IMR-90 (cell line): ENCODE results near the gene TPP1. TPM values are rescaled to one million over a fixed set of nuclear protein-coding genes. Genes with fewer than 3 reads are reported as not detected.
A peak's percentile ranks its signal among the peaks of the same experiment; 100 is the strongest.

Experiments
- ATAC-seq: fragments of 200-7000 bp; cut with Tn5 transposase; 2 replicates; pipeline ENCODE4 v1.9.1; 2020; ENCODE audit warnings: low read depth, mild to moderate bottlenecking, moderate library complexity
- BruUV-seq: library from RNA; stranded (reverse); fragments of 400-500 nt; replicated peaks from 2 replicates; lab custom pipeline; 2021; lab: Mats Ljungman, UMichigan
- CTCF ChIA-PET: fragments of 300-600 bp; formaldehyde crosslinking; extraction: SDS; loops from one replicate; lab custom pipeline; 2021; ENCODE audit warnings: antibody characterized with exemption; lab: Yijun Ruan, JAX
- POLR2A ChIA-PET: fragments of 300-600 bp; sonication (Branson Sonifier 250); formaldehyde crosslinking; loops from one replicate; lab custom pipeline; 2022; ENCODE audit warnings: antibody characterized with exemption; ENCODE audit not compliant: unreplicated experiment; lab: Charles Lee
- DNase-seq: peaks from one replicate; pipeline ENCODE4 v3.0.0; 2013
- H2AFZ ChIP-seq: replicated peaks from 2 replicates; pipeline ENCODE3; 2013; ENCODE audit warnings: low read length, mild to moderate bottlenecking; ENCODE audit not compliant: poor library complexity
- H2AK5ac ChIP-seq: 2 replicates; pipeline ENCODE4 v1.6.1; 2013; ENCODE audit warnings: low read depth, low read length, inconsistent platforms
- H2AK9ac ChIP-seq: replicated peaks from 2 replicates; pipeline ENCODE3; 2013; ENCODE audit warnings: mild to moderate bottlenecking, low read depth, low read length, moderate library complexity; ENCODE audit not compliant: poor library complexity
- H2BK120ac ChIP-seq: 2 replicates; pipeline ENCODE4 v1.6.1; 2013; ENCODE audit warnings: low read depth, low read length, inconsistent platforms
- H2BK15ac ChIP-seq: 3 replicates; pipeline ENCODE4 v1.6.1; 2013; ENCODE audit warnings: low read depth, low read length, inconsistent platforms
- H2BK20ac ChIP-seq: 2 replicates; pipeline ENCODE4 v1.6.1; 2013; ENCODE audit warnings: low read depth, mild to moderate bottlenecking, inconsistent platforms, low read length, moderate library complexity
- H2BK5ac ChIP-seq: 2 replicates; pipeline ENCODE4 v1.6.1; 2013; ENCODE audit warnings: mild to moderate bottlenecking, low read depth, low read length, inconsistent platforms; ENCODE audit not compliant: poor library complexity, severe bottlenecking
- H3K14ac ChIP-seq: replicated peaks from 2 replicates; pipeline ENCODE4 v1.6.1; 2013; ENCODE audit warnings: low read depth, low read length, inconsistent platforms
- H3K18ac ChIP-seq: 2 replicates; pipeline ENCODE4 v1.6.1; 2013; ENCODE audit warnings: low read depth, low read length, control low read depth
- H3K23ac ChIP-seq: 2 replicates; pipeline ENCODE4 v1.6.1; 2013; ENCODE audit warnings: low read depth, low read length, inconsistent platforms
- H3K27ac ChIP-seq: 2 replicates; pipeline ENCODE4 v1.5.1; 2013; ENCODE audit warnings: mild to moderate bottlenecking, control low read depth, low read length; ENCODE audit not compliant: insufficient read depth
- H3K27me3 ChIP-seq: 2 replicates; pipeline ENCODE4 v1.6.1; 2013; ENCODE audit warnings: low read length; ENCODE audit not compliant: control insufficient read depth, insufficient read depth
- H3K36me3 ChIP-seq: 2 replicates; pipeline ENCODE4 v1.6.1; 2013; ENCODE audit warnings: low read length, mixed read lengths; ENCODE audit not compliant: control insufficient read depth, insufficient read depth
- H3K4ac ChIP-seq: 2 replicates; pipeline ENCODE4 v1.6.1; 2013; ENCODE audit warnings: low read depth, low read length, inconsistent platforms
- H3K4me1 ChIP-seq: 2 replicates; pipeline ENCODE4 v1.6.1; 2013; ENCODE audit warnings: low read length, mixed read lengths; ENCODE audit not compliant: control insufficient read depth, insufficient read depth
- H3K4me2 ChIP-seq: 2 replicates; pipeline ENCODE4 v1.6.1; 2013; ENCODE audit warnings: low read depth, mild to moderate bottlenecking, control low read depth, low read length, moderate library complexity
- H3K4me3 ChIP-seq: 2 replicates; pipeline ENCODE4 v1.5.1; 2013; ENCODE audit warnings: low read depth, mild to moderate bottlenecking, control low read depth, low read length, moderate library complexity; ENCODE audit not compliant: insufficient read depth
- H3K56ac ChIP-seq: 2 replicates; pipeline ENCODE4 v1.6.1; 2013; ENCODE audit warnings: low read length, inconsistent platforms; ENCODE audit not compliant: insufficient read depth; ENCODE audit errors: extremely low read depth
- H3K79me1 ChIP-seq, 2 experiments: 2 replicates each; pipeline ENCODE4 v1.6.1; 2013; ENCODE audit warnings: low read length in 2 of 2, inconsistent platforms in 1 of 2, low read depth in 1 of 2
- H3K9ac ChIP-seq: 2 replicates; pipeline ENCODE4 v1.6.1; 2013; ENCODE audit warnings: low read depth, low read length, control low read depth
- H3K9me1 ChIP-seq: 2 replicates; pipeline ENCODE4 v1.6.1; 2013; ENCODE audit warnings: low read length, inconsistent platforms; ENCODE audit not compliant: insufficient read depth
- H3K9me3 ChIP-seq: 2 replicates; pipeline ENCODE4 v1.6.1; 2013; ENCODE audit warnings: low read length; ENCODE audit not compliant: control insufficient read depth, insufficient read depth
- H4K20me1 ChIP-seq: 2 replicates; pipeline ENCODE4 v1.6.1; 2013; ENCODE audit warnings: low read length, inconsistent platforms; ENCODE audit not compliant: insufficient read depth
- H4K5ac ChIP-seq: 2 replicates; pipeline ENCODE4 v1.6.1; 2013; ENCODE audit warnings: mild to moderate bottlenecking, low read depth, low read length, control low read depth
- H4K8ac ChIP-seq, 2 experiments: 2 replicates each; pipeline ENCODE4 v1.6.1; 2013; ENCODE audit warnings: low read depth in 2 of 2, low read length in 2 of 2, control low read depth in 1 of 2, inconsistent platforms in 1 of 2
- H4K91ac ChIP-seq: 2 replicates; pipeline ENCODE4 v1.6.1; 2013; ENCODE audit warnings: low read depth, low read length, inconsistent platforms; ENCODE audit not compliant: insufficient read depth
- BHLHE40 ChIP-seq: fragments of 150-350 bp; IDR thresholded peaks from 2 replicates; pipeline ENCODE4 v1.6.1; 2016; ENCODE audit warnings: mild to moderate bottlenecking, low read depth, low read length
- FOS ChIP-seq: fragments of 150-350 bp; IDR thresholded peaks from 2 replicates; pipeline ENCODE4 v1.6.1; 2016; ENCODE audit warnings: low read depth, low read length
- MAFK ChIP-seq: IDR thresholded peaks from 2 replicates; pipeline ENCODE4 v1.6.1; 2012; ENCODE audit warnings: low read depth, low read length, improper control_type of control experiment
- RAD21 ChIP-seq: IDR thresholded peaks from 2 replicates; pipeline ENCODE4 v1.6.1; 2012; ENCODE audit warnings: low read length, improper control_type of control experiment
- RCOR1 ChIP-seq: IDR thresholded peaks from 2 replicates; pipeline ENCODE4 v1.6.1; 2012; ENCODE audit warnings: mild to moderate bottlenecking, low read length, improper control_type of control experiment; ENCODE audit not compliant: insufficient replicate concordance
- RFX5 ChIP-seq: IDR thresholded peaks from 2 replicates; pipeline ENCODE4 v1.8.0; 2012; ENCODE audit warnings: low read depth, mild to moderate bottlenecking, low read length, moderate library complexity
- SMC3 ChIP-seq: fragments of 150-350 bp; IDR thresholded peaks from 2 replicates; pipeline ENCODE4 v1.6.1; 2016; ENCODE audit warnings: low read depth, mild to moderate bottlenecking, antibody characterized with exemption, low read length, moderate library complexity
- WGBS, 2 experiments: methylation state at CpG; one replicate each; pipeline versions ENCODE4 v1.1.5 to v1.1.7; 2013; ENCODE audit warnings: missing lambda C conversion rate in 2 of 2; ENCODE audit not compliant: insufficient read length in 1 of 2; ENCODE audit errors: extremely low coverage in 2 of 2; 5-methylcytosine and 5-hydroxymethylcytosine counted together
- dilution Hi-C: fragments of 300-500 bp; cut with HindIII; formaldehyde crosslinking; loops from one replicate; pipeline ENCODE4 v1.14.3; 2018; ENCODE audit warnings: low sequenced_read_pairs; ENCODE audit not compliant: unreplicated experiment
- in situ Hi-C: fragments of 300-500 bp; cut with MboI; formaldehyde crosslinking; loops from 3 replicates; pipeline ENCODE4 v1.14.3; 2019; ENCODE audit warnings: low sequenced_read_pairs, inconsistent platforms, mixed read lengths
- intact Hi-C: fragments of 100-400 bp; cut with micrococcal nuclease; formaldehyde crosslinking; loops from 2 replicates; pipeline ENCODE4 v1.10.0; 2022
- polyA plus RNA-seq, 3 experiments: library from polyadenylated mRNA; depleted of rRNA; stranded (reverse); fragments of >200 nt; gene quantifications; 2 replicates each; pipeline ENCODE4 v1.2.3, GENCODE V29; 2012; ENCODE audit warnings: low replicate concordance in 1 of 3
- total RNA-seq: library from RNA; depleted of rRNA; stranded (reverse); fragments of >200 nt; gene quantifications from 2 replicates; pipeline ENCODE4 v1.2.3, GENCODE V29; 2012
- TF ChIP-seq, protein P1 (sequence below): fragments of 150-350 bp; IDR thresholded peaks from 2 replicates; pipeline ENCODE4 v1.6.1; 2016; ENCODE audit warnings: low read depth, mild to moderate bottlenecking, low read length, moderate library complexity, borderline replicate concordance
- TF ChIP-seq, protein P2 (sequence below): conservative IDR thresholded peaks from 2 replicates; pipeline ENCODE4 v1.5.1; 2012; ENCODE audit warnings: mild to moderate bottlenecking, low read depth, low read length, improper control_type of control experiment
- TF ChIP-seq, protein P3 (sequence below): fragments of 150-350 bp; IDR thresholded peaks from 2 replicates; pipeline ENCODE4 v1.6.1; 2017; ENCODE audit warnings: mild to moderate bottlenecking, antibody characterized with exemption, low read length, low read depth

Gene TPP1
- total and polyA plus RNA-seq, 2 of the 4 experiments (the other 2 are of a cell fraction), result 33.5 to 108 TPM

DNA sequence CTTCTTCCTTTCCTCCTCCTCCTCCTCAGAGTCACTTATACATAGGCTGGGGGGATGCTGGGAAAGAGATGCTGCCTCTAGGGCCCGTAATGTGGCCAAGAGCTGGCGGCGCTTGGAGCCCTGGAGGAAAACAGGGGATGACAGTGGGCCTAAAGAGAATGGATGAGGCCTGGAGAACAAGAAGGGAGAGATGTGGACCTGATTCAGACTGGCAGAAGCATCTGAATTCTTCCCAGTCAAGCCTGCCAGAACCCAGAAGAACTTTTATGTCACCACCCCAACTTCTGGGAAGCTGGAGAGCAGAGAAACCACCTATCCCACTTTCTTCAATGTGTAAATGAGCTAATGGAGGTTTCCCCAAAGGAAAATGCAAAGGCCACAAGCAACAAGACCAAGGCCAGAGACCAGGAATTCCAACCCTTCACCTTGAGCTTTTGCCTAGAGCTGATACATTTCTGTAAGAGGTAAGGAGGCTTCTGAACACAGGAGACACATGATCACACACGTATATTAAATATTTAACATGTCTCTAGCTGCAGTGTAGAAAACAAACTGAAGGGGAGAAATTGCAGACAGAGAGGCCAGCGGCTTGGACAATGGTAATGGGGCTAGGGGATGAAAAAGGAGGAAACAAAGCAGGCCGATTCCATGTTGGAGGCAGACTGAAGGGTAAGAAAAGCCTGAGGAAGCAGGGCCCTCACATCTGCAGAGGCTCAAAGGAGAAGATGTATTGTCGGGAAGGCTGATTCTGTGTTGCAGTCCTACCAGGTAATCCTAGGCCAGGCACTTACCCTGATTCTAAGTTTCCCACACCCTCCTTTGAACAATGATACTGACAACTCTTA is 16.9 kb downstream of the TPP1 start:
- WGBS, 2 experiments, result no CpG with 5 or more reads among the region's 7 CpGs
- ChIA-PET CTCF (interaction anchor here (0.6 kb wide), 2 partner anchors 87 to 111 kb away, joined by 4 to 5 read pairs; no protein-coding TSS in a partner anchor), POLR2A (no interaction called here)
- no peak overlapping the region for H4K91ac ChIP-seq
- H3K36me3 ChIP-seq, result peaks cover 34% of the 10 kb centered on the region
- H3K9me1 ChIP-seq, result peaks cover 19% of the 10 kb centered on the region
- in situ Hi-C loops (no loop called here), intact Hi-C loops (loop anchor here (5.0 kb wide), 2 partner anchors 120 to 155 kb away; partner anchors contain the start of genes ARFIP2 and TIMM10B), dilution Hi-C loops (no loop called here)
- peak overlapping the region; percentile 42; the same call in 1 of the 2 replicates for H2AK5ac ChIP-seq
- no peak for TF ChIP-seq RFX5
- TF ChIP-seq RCOR1, result no peak
- TF ChIP-seq FOS, result no peak
- TF ChIP-seq, protein P1, sequence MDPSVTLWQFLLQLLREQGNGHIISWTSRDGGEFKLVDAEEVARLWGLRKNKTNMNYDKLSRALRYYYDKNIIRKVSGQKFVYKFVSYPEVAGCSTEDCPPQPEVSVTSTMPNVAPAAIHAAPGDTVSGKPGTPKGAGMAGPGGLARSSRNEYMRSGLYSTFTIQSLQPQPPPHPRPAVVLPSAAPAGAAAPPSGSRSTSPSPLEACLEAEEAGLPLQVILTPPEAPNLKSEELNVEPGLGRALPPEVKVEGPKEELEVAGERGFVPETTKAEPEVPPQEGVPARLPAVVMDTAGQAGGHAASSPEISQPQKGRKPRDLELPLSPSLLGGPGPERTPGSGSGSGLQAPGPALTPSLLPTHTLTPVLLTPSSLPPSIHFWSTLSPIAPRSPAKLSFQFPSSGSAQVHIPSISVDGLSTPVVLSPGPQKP, result no peak
- TF ChIP-seq, protein P2, sequence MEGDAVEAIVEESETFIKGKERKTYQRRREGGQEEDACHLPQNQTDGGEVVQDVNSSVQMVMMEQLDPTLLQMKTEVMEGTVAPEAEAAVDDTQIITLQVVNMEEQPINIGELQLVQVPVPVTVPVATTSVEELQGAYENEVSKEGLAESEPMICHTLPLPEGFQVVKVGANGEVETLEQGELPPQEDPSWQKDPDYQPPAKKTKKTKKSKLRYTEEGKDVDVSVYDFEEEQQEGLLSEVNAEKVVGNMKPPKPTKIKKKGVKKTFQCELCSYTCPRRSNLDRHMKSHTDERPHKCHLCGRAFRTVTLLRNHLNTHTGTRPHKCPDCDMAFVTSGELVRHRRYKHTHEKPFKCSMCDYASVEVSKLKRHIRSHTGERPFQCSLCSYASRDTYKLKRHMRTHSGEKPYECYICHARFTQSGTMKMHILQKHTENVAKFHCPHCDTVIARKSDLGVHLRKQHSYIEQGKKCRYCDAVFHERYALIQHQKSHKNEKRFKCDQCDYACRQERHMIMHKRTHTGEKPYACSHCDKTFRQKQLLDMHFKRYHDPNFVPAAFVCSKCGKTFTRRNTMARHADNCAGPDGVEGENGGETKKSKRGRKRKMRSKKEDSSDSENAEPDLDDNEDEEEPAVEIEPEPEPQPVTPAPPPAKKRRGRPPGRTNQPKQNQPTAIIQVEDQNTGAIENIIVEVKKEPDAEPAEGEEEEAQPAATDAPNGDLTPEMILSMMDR, result no peak
- TF ChIP-seq, protein P3, sequence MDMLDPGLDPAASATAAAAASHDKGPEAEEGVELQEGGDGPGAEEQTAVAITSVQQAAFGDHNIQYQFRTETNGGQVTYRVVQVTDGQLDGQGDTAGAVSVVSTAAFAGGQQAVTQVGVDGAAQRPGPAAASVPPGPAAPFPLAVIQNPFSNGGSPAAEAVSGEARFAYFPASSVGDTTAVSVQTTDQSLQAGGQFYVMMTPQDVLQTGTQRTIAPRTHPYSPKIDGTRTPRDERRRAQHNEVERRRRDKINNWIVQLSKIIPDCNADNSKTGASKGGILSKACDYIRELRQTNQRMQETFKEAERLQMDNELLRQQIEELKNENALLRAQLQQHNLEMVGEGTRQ, result no peak
- no peak for TF ChIP-seq SMC3
- TF ChIP-seq BHLHE40, result no peak
- TF ChIP-seq MAFK, result no peak
- no peak for TF ChIP-seq RAD21
- DNase-seq (no peak), ATAC-seq (no peak)
- no peak overlapping the region for H4K5ac ChIP-seq
- no TSS peak for BruUV-seq
- H3K4me2 ChIP-seq, result peak overlapping the region; percentile 95
- peak overlapping the region; percentile 74; the same call in 1 of the 2 replicates for H3K56ac ChIP-seq
- H3K27me3 ChIP-seq, result no peaks in the 10 kb centered on the region
- peak overlapping the region; percentile 63 for H2AK9ac ChIP-seq
- H2BK15ac ChIP-seq, result no peak overlapping the region
- H2BK5ac ChIP-seq, result no peak overlapping the region
- H3K4me1 ChIP-seq, result peaks cover 10% of the 10 kb centered on the region
- H3K14ac ChIP-seq, result peak overlapping the region; percentile 89
- H3K4me3 ChIP-seq, result peak overlapping the region; percentile 90
- H4K8ac ChIP-seq, result peak overlapping the region in 1 of 2 experiments; percentile 69; a peak in 3 of 4 replicates
- peak overlapping the region; percentile 36 for H3K27ac ChIP-seq
- no peak overlapping the region for H2AFZ ChIP-seq
- H2BK120ac ChIP-seq, result no peak overlapping the region
- peak overlapping the region; percentile 50; the same call in 1 of the 2 replicates for H3K4ac ChIP-seq
- H3K23ac ChIP-seq, result peak overlapping the region; percentile 82
- no peak overlapping the region for H2BK20ac ChIP-seq
- peak overlapping the region; percentile 88 for H3K9ac ChIP-seq
- H4K20me1 ChIP-seq, result peaks cover 5% of the 10 kb centered on the region; the same call in 1 of the 2 replicates
- no peak overlapping the region for H3K18ac ChIP-seq
- peaks cover 21 to 70% of the 10 kb centered on the region in 2 experiments for H3K79me1 ChIP-seq
- no peaks in the 10 kb centered on the region for H3K9me3 ChIP-seq
